ENCODE results near the gene OR4C5.
"Not testable (repeated sequence)": the region's sequence is repeated elsewhere in the genome, so short reads cannot be mapped to it uniquely, and the experiment has no call there.

- TF ChIP-seq POLR2A (IDR thresholded peaks at IDR 0.05; ENCODE audit: low read depth, low read length); TAF1 (IDR thresholded peaks at IDR 0.05; ENCODE audit: borderline replicate concordance, low read depth, low read length): not testable (repeated sequence)
Observed at GRCh38 chr11:48324620-48325019, 41.6 kb downstream of the OR4C5 start, which contains the start of gene OR4C3.

Data from GM12892 (cell line).